ENCODE measurements around the gene EXOC6B.

The EXOC6B gene

DNA sequence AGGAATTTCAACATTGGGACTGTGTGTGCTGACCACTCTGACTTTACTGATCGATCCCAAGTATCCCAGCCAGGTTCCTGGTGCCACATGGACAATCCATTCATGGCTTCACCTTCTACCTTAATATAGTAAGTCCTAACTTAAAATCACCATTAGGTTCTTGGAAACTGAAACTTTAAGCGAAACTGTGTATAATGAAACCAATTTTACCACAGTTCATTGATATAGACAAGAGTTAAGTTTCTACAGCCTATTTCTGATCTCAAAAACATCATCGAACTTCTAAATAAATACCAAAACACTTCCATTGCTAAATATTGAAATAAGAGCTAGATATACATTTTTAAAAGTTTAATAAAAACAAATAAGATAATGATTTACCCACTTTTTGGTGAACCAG, 4.4 kb upstream of the EXOC6B start:
- FAIRE-seq = no peak
- no peak for DNase-seq (ENCODE audit: low spot score)

GRCh38 chr2:72828840-72829507, 3.1 kb upstream of the EXOC6B start:
- DNase-seq (ENCODE audit: low spot score) (no peak), FAIRE-seq (no peak)

GRCh38 chr2:72827966-72828646, 2.3 kb upstream of the EXOC6B start:
- no peak for FAIRE-seq
- no peak for DNase-seq (ENCODE audit: low spot score)

- FAIRE-seq (no peak), DNase-seq (ENCODE audit: low spot score) (no peak)
These were observed 1.7 kb upstream of the EXOC6B start for GRCh38 chr2:72827487-72827886.

- no peak for FAIRE-seq
These were observed 284 bp upstream of the EXOC6B start for GRCh38 chr2:72826156-72826477.

DNA sequence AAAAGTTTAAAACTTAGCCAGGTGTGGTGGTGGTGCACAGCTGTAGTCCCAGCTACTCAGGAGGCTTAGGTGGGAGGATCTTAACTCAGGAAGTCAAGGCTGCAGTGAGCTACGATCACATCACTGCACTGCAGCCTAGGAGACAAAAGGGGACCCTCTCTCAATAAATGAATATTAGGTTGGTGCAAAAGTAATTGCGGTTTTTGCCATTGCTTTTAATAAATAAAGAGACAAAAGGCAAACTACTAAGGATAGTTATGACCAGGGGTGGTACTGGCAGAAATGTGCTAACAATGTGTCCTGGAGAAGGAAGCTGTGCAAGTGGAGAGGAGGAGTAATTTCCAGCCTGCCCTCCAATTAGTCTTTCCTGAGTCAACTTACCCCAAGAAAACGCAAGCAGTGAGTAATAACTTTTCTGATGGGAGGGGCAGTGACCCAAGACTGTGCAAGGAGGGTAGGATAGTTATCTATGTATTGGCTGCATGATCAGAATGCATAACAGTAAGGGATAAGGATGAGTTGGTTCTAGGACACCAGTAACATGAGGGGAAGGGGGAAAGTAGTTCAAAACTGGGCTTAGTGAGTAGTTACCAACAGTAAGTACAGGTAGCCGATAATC, 1.5 kb downstream of the EXOC6B start:
- DNase-seq (ENCODE audit: low spot score) (peak; percentile 34), FAIRE-seq (no peak)

More at GRCh38 chr2:72826156-72826477, 284 bp upstream of the EXOC6B start:
- DNase-seq (ENCODE audit: low spot score) = no peak

- DNase-seq (ENCODE audit: low spot score) (no peak), FAIRE-seq (no peak)
These were observed 3.0 kb downstream of the EXOC6B start for GRCh38 chr2:72822794-72823193.

DNA sequence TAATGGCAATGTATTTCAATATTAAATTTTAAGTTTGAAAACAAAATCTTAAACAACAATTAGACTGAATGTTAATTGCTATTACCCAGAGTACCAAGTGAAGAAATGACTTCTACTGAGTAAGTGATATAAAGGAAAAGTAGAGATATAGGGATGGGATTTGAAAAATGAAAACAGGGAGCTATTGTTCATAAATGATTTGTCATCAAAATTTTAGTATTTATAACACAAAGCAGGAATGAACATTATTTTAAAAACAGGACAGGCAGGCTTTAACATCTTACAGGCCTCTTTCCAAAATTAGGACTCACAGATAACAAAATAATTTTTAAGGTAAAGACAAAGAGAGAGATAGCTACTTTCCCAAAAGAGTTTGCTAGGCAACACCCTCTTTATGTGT, 3.9 kb downstream of the EXOC6B start:
- DNase-seq (ENCODE audit: low spot score) (no peak), FAIRE-seq (no peak)

DNA sequence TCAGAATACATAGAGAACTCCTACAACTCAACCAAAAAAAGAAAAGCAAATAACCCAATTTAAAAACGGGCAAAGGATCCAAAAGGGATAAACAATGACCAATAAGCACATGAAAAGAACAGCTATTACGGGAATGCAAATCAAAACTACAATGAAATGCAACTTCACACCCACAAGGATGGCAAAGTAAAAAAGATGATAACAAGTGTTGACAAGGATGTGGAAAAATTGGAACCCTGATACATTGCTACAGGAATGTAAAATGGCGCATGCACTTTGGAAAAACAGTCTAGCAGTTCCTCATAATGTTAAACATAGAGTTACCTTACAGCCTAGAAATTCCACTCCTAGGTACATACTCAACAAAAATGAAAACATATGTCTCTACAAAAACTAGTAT, 4.7 kb downstream of the EXOC6B start:
- no peak for FAIRE-seq

DNA sequence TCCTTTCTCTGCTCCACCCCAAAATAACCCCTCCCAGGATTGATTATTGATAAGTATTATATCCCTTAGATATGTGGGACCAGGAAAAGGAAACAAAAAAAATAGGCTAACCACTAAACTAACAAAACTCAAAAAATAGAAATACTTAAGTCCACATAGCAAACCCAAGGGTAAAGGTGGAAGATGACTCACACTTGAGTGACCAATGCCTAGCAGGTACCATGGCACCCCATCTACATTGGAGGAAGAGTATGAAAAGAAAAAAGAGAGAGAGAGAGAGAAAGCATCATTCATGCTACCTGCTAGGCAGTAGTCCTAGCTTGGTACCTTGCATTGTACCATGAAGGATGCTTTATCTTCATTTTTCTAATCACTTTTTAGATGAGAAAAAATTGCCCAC, 6.3 kb downstream of the EXOC6B start:
- FAIRE-seq (no peak), DNase-seq (ENCODE audit: low spot score) (no peak)

More for the DNA sequence above, 4.7 kb downstream of the EXOC6B start:
- no peak for DNase-seq (ENCODE audit: low spot score)

GRCh38 chr2:72815655-72816278, 10.1 kb downstream of the EXOC6B start:
- FAIRE-seq (no peak), DNase-seq (ENCODE audit: low spot score) (no peak)

GRCh38 chr2:72813841-72814240, 12.0 kb downstream of the EXOC6B start:
- DNase-seq (ENCODE audit: low spot score) (no peak), FAIRE-seq (no peak)

GRCh38 chr2:72810165-72810564, 15.7 kb downstream of the EXOC6B start:
- FAIRE-seq = no peak

DNA sequence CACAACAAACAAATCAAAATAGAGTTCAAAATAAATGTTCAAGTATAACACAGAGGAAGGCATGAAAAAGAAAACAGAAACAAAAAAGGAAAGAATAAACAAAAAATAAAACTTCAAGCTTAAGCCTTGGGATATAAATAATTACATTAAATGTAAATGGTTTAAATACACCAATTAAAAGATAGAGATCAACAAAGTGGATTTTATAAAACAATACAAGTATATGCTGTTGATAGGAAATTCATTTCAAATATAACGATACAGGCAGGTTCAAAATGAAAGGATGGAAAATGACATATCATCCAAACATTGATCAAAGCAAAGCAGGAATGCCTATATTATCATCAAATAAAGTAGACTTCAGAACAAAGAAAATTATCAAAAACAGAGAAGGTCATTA, 16.7 kb downstream of the EXOC6B start:
- DNase-seq (ENCODE audit: low spot score) (no peak), FAIRE-seq (peak; percentile 25)

More at GRCh38 chr2:72810165-72810564, 15.7 kb downstream of the EXOC6B start:
- DNase-seq (ENCODE audit: low spot score) = no peak

- no peak for DNase-seq (ENCODE audit: low spot score)
These were observed 19.4 kb downstream of the EXOC6B start for GRCh38 chr2:72806280-72806945.

GRCh38 chr2:72803626-72804320, 22.1 kb downstream of the EXOC6B start:
- DNase-seq (ENCODE audit: low spot score) (no peak), FAIRE-seq (no peak)

More at GRCh38 chr2:72806280-72806945, 19.4 kb downstream of the EXOC6B start:
- no peak for FAIRE-seq

DNA sequence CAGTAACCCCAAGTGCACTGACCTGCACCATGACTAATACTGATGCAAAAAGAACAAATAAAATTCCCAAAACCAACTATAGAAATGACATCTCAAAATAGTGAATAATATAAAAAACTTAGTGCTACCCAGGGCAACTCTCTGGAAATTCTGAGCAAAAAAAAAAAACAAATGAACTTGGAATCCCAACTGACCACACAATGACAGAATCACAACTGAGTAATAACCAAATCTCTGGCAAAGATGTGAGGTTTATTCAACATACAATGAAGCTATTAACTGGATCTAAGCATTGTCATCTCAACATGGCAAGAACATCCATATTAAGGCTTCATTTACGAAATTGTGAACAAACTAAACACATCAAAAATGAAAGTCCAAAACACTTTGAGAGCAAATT, 22.7 kb downstream of the EXOC6B start:
- DNase-seq (ENCODE audit: low spot score) = no peak
- FAIRE-seq = peak; percentile 66

- FAIRE-seq (no peak), DNase-seq (ENCODE audit: low spot score) (no peak)
These were observed 25.3 kb downstream of the EXOC6B start for GRCh38 chr2:72800492-72800891.

- DNase-seq (ENCODE audit: low spot score) = no peak
These were observed 28.1 kb downstream of the EXOC6B start for GRCh38 chr2:72797740-72798139.

DNA sequence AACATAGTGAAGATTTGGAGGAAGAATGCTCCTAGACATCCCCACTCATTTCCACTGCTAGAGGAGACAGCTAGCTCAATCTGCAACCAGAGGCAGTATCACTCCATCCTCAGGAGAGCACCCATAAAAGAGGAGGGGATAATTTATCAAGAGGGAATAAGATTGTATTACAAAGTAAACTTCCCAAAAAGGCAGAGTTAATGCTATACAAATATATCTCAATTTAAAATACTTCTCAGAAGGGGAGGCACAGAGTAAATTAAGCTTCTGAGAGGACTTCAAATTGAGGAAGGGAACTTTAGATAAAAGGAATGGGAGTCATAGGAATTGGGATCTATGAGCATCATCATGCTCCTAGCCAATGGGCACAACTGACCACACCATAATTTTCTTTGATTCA, 29.1 kb downstream of the EXOC6B start:
- no peak for FAIRE-seq

More at GRCh38 chr2:72797740-72798139, 28.1 kb downstream of the EXOC6B start:
- FAIRE-seq = no peak

DNA sequence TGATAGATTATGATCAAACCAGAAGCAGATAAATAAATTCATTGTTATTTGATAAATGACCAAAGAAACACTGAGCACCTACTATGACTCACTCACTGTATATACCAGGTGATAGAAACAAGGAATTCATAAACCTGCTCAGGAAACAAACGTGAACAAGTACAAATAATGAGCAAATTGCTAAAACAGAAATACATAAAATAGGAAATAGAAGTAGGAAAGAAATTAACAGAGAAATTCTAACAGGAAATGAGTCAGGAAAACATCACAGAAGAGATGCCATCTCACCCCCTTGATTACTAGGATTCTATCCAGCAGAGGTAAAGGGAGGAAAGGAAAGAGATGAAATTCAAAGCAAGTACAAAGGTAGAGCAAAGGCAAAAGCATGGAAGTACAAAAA, 31.3 kb downstream of the EXOC6B start:
- DNase-seq (ENCODE audit: low spot score) (no peak), FAIRE-seq (no peak)

More for the DNA sequence above, 29.1 kb downstream of the EXOC6B start:
- DNase-seq (ENCODE audit: low spot score) = no peak

Data from RCC 7860 (cell line).